ENCODE results near the gene RFC2. TPM values are rescaled to one million over a fixed set of nuclear protein-coding genes. Genes with fewer than 3 reads are reported as not detected.

Gene RFC2
- total RNA-seq (2014; rRNA removed; shearing (Covaris generic)), result 60.3 and 63.3 TPM in 2 replicates

DNA sequence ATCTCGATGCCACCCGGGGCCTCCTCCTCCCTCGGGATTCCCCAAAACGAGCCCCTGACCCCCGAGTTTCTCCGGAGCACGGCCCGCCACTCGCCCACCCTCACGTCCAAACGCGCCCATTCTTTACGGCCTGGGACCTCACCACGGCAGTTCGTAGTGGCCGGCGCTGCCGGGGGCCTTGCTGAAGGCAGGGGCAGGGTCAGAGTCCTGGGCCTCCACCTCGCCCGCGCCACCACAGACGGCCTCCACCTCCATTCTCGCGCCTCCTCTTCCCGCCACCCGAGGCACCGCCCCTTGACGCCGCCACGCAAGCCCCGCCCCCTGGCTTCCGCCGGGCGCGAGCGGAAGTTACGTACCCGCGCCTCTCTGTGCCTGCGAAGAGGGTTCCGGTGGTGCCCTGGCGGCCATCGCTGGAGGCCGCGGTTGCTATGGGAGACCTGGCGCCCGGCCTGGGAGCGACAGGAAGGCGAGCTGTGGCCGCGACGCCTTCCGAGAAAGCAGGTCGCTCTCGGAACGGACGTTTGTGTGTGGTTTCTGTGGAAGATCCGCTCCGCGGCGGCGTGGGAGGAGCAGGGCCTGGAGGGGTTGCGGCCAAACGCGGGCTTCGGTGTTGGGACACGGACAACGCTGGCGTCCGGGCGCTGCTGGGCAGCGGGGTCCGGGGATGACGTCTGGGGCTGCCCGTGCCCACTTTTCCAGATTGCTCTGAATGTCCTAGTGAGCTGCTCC lies at the start of gene RFC2:
Gene RFC2 (minus strand): TSS at position 271 of the 729 bp plus-strand sequence. CDS start 16 bp downstream, at position 255.
- peak; percentile 95 for DNase-seq (ENCODE audit: low spot score)

GRCh38 chr7:74302745-74303221 lies 48.6 kb upstream of the RFC2 start:
- peak; percentile 40 for DNase-seq (ENCODE audit: low spot score)

- DNase-seq (ENCODE audit: low spot score), result no peak
These were observed 46.7 kb upstream of the RFC2 start for GRCh38 chr7:74300926-74301325.

GRCh38 chr7:74299401-74299800 lies 45.2 kb upstream of the RFC2 start:
- DNase-seq (ENCODE audit: low spot score), result no peak

- no peak for DNase-seq (ENCODE audit: low spot score)
These were observed 43.5 kb upstream of the RFC2 start for GRCh38 chr7:74297516-74298233.

GRCh38 chr7:74294191-74294998 lies 40.2 kb upstream of the RFC2 start:
- DNase-seq (ENCODE audit: low spot score), result no peak

DNA sequence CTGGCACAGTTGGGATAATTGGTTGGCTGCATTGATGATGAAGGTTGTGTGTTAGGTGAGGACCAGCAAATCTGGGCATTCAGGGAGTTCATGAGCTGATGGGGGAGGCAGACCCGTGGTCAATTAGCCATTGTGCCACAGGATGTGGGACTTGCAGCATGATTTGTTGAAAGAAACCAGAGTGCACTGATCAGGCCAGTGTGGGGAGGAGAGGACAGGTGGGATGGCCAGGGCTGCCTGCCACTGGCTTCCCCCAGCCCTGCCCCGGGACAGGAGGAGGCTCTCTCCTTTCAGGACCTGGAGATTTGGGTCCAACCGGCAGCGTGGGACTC lies 39.3 kb upstream of the RFC2 start:
- DNase-seq (ENCODE audit: low spot score), result no peak

GRCh38 chr7:74292757-74293576 lies 38.8 kb upstream of the RFC2 start:
- DNase-seq (ENCODE audit: low spot score), result peak; percentile 79

GRCh38 chr7:74291535-74291934 lies 37.3 kb upstream of the RFC2 start:
- no peak for DNase-seq (ENCODE audit: low spot score)

DNA sequence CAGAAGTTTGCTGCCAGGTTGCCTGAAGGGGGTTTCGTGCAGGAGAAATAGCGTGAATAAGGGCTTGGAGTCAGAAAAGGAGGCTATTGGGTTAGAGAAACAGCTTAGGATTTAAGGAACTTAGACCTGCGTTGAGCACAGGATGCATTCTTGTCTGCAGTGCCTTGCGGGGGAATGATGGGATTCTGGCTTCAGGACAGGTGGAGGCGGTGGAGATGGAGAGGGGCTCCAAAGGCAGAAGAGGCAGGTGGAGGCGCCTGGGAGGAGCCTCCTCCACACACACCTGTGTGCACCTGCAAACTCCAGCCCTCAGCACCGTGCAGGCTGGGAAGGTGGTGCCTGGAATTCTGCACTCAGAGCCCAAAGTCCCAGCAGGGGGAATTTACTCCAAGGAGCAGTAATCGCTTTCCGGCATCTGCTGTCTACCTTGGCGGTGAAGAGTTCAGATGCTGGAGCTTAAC lies 36.8 kb upstream of the RFC2 start:
- DNase-seq (ENCODE audit: low spot score), result peak; percentile 32

DNA sequence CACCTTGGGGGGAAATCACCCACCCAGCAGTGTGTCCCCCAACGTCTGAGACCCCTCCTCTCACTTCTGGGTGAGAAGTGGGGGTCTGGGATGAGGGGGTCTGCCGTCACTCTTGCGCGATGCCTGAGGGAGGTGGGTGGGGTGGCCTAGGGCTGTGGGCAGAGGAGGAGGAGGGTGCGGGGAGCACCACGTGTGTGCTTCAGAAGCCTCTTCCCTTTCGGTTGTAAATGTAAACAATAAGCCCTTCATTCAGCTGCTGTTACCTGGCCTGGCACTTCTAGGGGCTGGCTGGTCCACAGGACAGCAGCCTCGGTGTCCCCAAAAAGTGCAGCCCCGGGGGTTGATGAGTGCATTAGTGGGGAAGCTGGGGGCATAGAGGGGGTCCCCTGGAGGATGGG lies 36.4 kb upstream of the RFC2 start:
- DNase-seq (ENCODE audit: low spot score), result no peak

- no peak for DNase-seq (ENCODE audit: low spot score)
These were observed 35.7 kb upstream of the RFC2 start for GRCh38 chr7:74289659-74290552.

GRCh38 chr7:74289018-74289658 lies 34.9 kb upstream of the RFC2 start, which contains the start of gene CLIP2:
Gene CLIP2, plus strand, starts transcription at chr7:74289407. Its CDS starts 28,140 bp downstream, at chr7:74317547.
- peak; percentile 77 for DNase-seq (ENCODE audit: low spot score)

DNA sequence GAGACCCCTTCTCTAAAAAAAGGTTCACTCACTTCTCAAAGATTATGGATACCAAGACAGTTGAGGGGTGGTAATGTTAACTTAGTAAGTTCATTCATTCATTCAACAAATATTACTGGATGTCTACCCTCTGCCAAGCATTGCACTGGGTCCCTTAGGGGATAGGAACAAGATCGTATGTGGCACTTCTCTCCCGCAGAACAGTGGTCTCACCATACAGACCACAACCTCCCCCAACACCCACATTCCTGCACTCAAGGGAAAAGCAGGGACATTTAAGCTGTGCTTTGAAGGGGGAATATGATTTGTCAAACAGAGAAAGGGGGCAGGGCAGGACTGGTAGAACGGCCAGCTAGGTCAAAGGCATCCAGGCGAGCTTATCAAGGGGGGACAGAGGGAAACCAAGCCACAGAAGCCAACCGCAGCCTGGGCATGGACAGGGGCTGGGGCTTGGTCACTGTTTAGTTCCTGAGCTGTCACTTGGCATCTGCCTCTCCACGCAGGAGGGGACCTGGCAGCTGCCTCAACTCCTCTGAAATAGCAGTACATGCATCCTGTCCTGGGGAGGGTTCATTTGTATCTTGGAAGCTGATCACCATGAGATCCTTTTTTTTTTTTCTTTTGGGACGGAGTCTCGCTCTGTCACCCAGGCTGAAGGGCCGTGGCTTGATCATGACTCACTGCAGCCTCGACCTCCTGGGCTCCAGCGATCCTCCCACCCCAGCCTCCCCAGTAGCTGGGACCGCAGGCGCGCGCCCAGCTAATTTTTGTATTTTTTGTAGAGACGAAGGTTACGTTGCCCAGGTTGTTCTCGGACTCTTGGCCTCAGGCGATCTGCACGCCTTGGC lies 34.1 kb upstream of the RFC2 start:
- no peak for DNase-seq (ENCODE audit: low spot score)

DNA sequence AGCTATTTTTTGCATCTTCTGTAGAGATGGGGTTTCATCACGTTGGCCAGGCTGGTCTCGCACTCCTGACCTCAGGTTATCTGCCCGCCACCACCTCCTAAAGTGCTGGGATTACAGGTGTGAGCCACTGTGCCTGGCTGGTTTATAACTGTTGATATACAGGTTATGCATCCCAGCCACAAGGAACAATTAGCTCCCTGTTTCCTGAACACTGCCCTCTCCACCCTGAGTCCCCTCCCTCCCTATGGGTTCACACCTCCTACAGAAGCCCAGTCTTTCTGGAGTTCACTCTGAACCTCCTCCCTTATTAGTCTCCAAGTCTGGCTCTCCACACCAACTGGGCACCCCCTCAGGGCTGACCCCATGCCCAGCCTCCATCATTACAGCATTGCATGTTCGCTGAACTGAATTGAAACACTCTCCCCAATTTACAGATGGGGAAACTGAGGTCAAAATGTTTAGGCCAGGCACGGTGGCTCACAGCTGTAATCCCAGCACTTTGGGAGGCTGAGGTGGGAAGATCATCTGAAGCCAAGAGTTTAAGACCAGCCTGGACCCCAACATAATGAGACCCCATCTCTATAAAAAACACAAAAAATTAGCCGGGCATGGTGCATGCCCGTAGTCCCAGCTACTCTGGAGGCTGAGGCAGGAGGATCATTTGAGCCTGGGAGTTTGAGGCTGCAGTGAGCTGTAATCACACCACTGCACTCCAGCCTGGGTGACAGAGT lies 33.3 kb upstream of the RFC2 start:
- DNase-seq (ENCODE audit: low spot score), result peak; percentile 68

GRCh38 chr7:74286131-74286530 lies 31.9 kb upstream of the RFC2 start:
- DNase-seq (ENCODE audit: low spot score), result no peak

DNA sequence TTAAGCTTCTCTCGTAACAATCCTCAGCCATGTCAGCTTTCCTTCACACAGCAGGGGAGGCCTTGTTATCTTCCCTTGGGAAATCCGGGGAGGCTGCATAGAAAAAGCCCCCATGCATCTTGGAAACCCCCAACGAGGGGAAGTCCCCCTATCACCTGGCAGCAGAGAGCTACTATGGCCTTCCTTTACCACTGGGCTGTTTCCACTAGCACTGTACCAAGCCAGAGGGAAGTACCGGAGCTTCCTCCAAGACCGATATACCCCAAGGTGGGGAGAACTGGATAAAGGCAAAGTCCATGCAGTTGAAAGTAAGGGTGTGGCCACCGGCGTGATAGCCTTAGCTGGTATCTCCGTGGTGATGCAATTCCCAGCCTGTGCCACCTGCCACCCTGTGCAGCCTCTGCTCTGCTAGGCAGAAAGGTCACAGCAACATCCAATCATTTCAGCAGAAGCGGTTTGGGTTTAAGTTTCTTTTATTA lies 30.6 kb upstream of the RFC2 start:
- DNase-seq (ENCODE audit: low spot score), result peak; percentile 75

All from HT-29 (cell line).